Heart left ventricle (tissue), 16 donors: ENCODE data around the gene FXYD2. TPM values are rescaled to one million over a fixed set of nuclear protein-coding genes. Genes with fewer than 3 reads are reported as not detected.
A peak's percentile ranks its signal among the peaks of the same experiment; 100 is the strongest.
"Not testable (repeated sequence)": the region's sequence is repeated elsewhere in the genome, so short reads cannot be mapped to it uniquely, and the experiment has no call there.

Experiments
- ATAC-seq, 4 donors: fragments of 200-7000 bp; cut with Tn5 transposase; one replicate each; pipeline ENCODE4 v1.9.1; 2020 to 2022; ENCODE audit warnings: moderate library complexity in 4 of 4, mild to moderate bottlenecking in 3 of 4, moderate number of reproducible peaks in 1 of 4
- DNase-seq, 5 donors: peaks; one replicate each; pipeline ENCODE4 v3.0.0-alpha.2; 2020
- H3K27ac ChIP-seq, 12 donors: fragments of 200-600 bp; sonication (generic) in 4 of 12; one replicate each; pipeline versions ENCODE4 v1.5.0 to v1.8.0; 2016 to 2022; ENCODE audit warnings: mild to moderate bottlenecking in 2 of 12
- H3K27me3 ChIP-seq, 9 donors: fragments of 200-600 bp; sonication (generic) in 2 of 9; one replicate each; pipeline versions ENCODE4 v1.5.1 to v1.8.0; 2016 to 2022; ENCODE audit warnings: mild to moderate bottlenecking in 3 of 9
- H3K36me3 ChIP-seq, 9 donors: fragments of 200-600 bp; sonication (generic) in 2 of 9; one replicate each; pipeline versions ENCODE4 v1.5.0 to v1.8.0; 2018 to 2022; ENCODE audit warnings: mild to moderate bottlenecking in 2 of 9
- H3K4me1 ChIP-seq, 12 donors: fragments of 200-600 bp; sonication (generic) in 4 of 12; one replicate each; pipeline versions ENCODE4 v1.5.0 to v1.8.0; 2016 to 2022; ENCODE audit warnings: mild to moderate bottlenecking in 3 of 12
- H3K4me3 ChIP-seq, 12 donors: fragments of 200-600 bp; sonication (generic) in 4 of 12; one replicate each; pipeline versions ENCODE4 v1.5.0 to v1.8.0; 2017 to 2022; ENCODE audit warnings: mild to moderate bottlenecking in 9 of 12, moderate library complexity in 4 of 12
- H3K9me3 ChIP-seq, 12 donors: fragments of 200-600 bp; sonication (generic) in 4 of 12; one replicate each; pipeline versions ENCODE4 v1.5.0 to v1.8.0; 2016 to 2022; ENCODE audit warnings: mild to moderate bottlenecking in 1 of 12
- POLR2A ChIP-seq, 2 donors: fragments of 450-650 bp; IDR thresholded peaks; one replicate each; pipeline ENCODE4 v1.6.1; 2017; ENCODE audit warnings: antibody characterized with exemption in 2 of 2, mild to moderate bottlenecking in 2 of 2, moderate library complexity in 2 of 2
- WGBS, 4 donors: extraction: QIAGEN DNeasy Blood & Tissue Kit in 2 of 4; methylation state at CpG; one replicate each; pipeline versions ENCODE4 v1.1.5 to v1.1.7; 2013 to 2018; 5-methylcytosine and 5-hydroxymethylcytosine counted together
- intact Hi-C, 10 donors: fragments of 100-400 bp; cut with DNase I; formaldehyde crosslinking; loops; one replicate each; pipeline versions ENCODE4 v1.11.1 to v1.14.2; 2022
- polyA plus RNA-seq, 2 donors: library from polyadenylated mRNA; stranded (reverse); fragments of 200-250 nt; gene quantifications; one replicate each; pipeline ENCODE4 v1.2.3, GENCODE V29; 2013
- total RNA-seq, 9 donors: library from RNA; depleted of rRNA in 2 of 9; stranded (reverse); fragments of >200 nt in 2 of 9; fragmentation: NEBNext Ultra II Directional in 3 of 9; extraction: Animal tissue kit (Norgen Biotek cat#: 25700) in 3 of 9; gene quantifications; one replicate each; pipeline versions ENCODE4 v1.1.0 to v1.2.4, GENCODE V29; 2016 to 2023
- TF ChIP-seq, protein P1 (sequence below), 12 donors: fragments of 200-600 bp; sonication (generic) in 4 of 12; IDR thresholded peaks; one replicate each; pipeline versions ENCODE4 v1.5.0 to v1.8.0; 2018 to 2022; ENCODE audit warnings: antibody characterized with exemption in 12 of 12, mild to moderate bottlenecking in 5 of 12
- donor health status: ischemic (EF 13 %, LVEDD 7.1; RV severe dilation, severe dysfunction).
- donor health status: healthy with polysubstance abuse.
- donor health status: DM: no; HTN: yes; CAD: no.
- donor health status: DM: no; HTN: no; CAD: no.
- donor health status: ischemic (EF 25% LVEDD 6.9; RV normal size, moderate dysfunction).
- donor health status: ischemic (EF 25% LVEDD 5.7; RV mildly dilated, moderate dysfunction).
- donor health status: healthy.
- donor health status: DM: yes; HTN: yes; CAD: no.
- donor health status: ischemic (EF 35%, LVEDD 5.7; RV mildly dilated, moderate dysfunction).
- donor health status: nonischemic (EF 11% LVEDD 7.7; RV severe dilation, severe dysfunction).
- donor health status: DM: yes; HTN: yes; CAD: no.
- donor health status: PGD.
- donor health status: ischemic (EF 29% LVEDD 5.4; RV normal size, mild dysfunction).
- donor health status: nonischemic (EF 23%, LVEDD 6.1; RV moderate dilation, normal function).

FXYD2 gene
- total and polyA plus RNA-seq, 11 donors = 0.48 to 2.7 (median 1.8) TPM; not detected in 1

DNA sequence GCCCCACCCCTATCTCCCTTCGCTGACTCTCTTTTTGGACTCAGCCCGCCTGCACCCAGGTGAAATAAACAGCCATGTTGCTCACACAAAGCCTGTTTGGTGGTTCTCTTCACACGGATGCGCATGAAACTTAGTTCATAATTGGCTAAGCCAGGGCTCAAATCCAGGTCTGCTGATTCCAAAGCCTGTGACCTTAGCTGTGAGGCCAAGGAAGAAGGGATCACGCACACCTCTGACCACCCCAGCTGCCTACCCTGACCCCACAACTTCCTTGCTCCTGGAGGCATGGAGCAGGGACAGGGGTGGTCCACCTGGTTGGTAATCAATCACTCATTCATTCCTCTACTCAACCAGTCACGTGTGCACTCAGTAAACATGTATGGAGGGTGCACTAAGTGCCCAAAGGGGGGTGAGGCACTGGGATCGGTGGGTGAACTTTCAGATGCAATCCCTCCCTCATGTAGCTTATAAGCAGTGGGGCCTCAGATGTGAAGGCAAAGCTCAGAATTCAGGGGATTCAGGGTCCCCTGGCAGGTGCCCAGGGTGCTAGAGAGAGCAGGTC lies 10.3 kb downstream of the FXYD2 start:
- ATAC-seq (no peak), DNase-seq (no peak)
- intact Hi-C loops = no loop called here
- H3K4me1 ChIP-seq = peaks cover 0 to 58% (median 26%) of the 10 kb centered on the region in 12 donors
- no peaks in the 10 kb centered on the region for H3K36me3 ChIP-seq
- peak overlapping the region in 1 of 12 donors; percentile 87 for H3K27ac ChIP-seq
- H3K27me3 ChIP-seq = no peaks in the 10 kb centered on the region
- H3K4me3 ChIP-seq = no peak overlapping the region
- 87 to 95% (median 88%) methylated on average over 7 of the region's 7 CpGs for WGBS, 4 donors
- H3K9me3 ChIP-seq = no peaks in the 10 kb centered on the region
- TF ChIP-seq POLR2A (IDR thresholded peaks at IDR 0.05) = no peak
- TF ChIP-seq, protein P1, sequence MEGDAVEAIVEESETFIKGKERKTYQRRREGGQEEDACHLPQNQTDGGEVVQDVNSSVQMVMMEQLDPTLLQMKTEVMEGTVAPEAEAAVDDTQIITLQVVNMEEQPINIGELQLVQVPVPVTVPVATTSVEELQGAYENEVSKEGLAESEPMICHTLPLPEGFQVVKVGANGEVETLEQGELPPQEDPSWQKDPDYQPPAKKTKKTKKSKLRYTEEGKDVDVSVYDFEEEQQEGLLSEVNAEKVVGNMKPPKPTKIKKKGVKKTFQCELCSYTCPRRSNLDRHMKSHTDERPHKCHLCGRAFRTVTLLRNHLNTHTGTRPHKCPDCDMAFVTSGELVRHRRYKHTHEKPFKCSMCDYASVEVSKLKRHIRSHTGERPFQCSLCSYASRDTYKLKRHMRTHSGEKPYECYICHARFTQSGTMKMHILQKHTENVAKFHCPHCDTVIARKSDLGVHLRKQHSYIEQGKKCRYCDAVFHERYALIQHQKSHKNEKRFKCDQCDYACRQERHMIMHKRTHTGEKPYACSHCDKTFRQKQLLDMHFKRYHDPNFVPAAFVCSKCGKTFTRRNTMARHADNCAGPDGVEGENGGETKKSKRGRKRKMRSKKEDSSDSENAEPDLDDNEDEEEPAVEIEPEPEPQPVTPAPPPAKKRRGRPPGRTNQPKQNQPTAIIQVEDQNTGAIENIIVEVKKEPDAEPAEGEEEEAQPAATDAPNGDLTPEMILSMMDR (IDR thresholded peaks at IDR 0.05) = no peak

DNA sequence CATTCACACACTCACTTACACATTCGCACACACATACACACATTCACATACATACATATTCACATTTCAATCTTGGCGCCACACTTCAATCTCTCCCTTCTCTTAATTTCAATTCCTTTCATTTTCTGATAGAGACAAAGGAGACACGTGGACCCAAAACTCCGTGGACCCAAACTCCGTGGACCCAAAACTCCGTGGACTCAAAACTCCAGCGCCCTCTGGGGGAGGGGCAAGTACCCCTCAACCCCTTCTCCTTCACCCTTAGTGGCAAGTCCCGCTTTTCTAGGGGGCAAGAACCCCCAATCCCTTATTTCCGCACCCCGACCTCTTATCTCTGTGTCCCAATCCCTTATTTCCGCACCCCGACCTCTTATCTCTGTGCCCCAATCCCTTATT lies 14.5 kb downstream of the FXYD2 start:
- Histone ChIP-seq H3K27ac (peak overlapping the region in 2 of 12 donors; percentile 57 to 70), H3K4me1 (peaks cover 0 to 32% (median 7%) of the 10 kb centered on the region in 12 donors), H3K27me3 (peaks cover 0 to 12% (median 0%) of the 10 kb centered on the region in 9 donors)
- H3K36me3 ChIP-seq, intact Hi-C loops, H3K4me3 ChIP-seq, H3K9me3 ChIP-seq, ATAC-seq: not testable (repeated sequence)
- DNase-seq = peak in 1 of 5 donors; percentile 28
- 87 to 91% (median 89%) methylated on average over 12 of the region's 12 CpGs for WGBS, 4 donors

DNA sequence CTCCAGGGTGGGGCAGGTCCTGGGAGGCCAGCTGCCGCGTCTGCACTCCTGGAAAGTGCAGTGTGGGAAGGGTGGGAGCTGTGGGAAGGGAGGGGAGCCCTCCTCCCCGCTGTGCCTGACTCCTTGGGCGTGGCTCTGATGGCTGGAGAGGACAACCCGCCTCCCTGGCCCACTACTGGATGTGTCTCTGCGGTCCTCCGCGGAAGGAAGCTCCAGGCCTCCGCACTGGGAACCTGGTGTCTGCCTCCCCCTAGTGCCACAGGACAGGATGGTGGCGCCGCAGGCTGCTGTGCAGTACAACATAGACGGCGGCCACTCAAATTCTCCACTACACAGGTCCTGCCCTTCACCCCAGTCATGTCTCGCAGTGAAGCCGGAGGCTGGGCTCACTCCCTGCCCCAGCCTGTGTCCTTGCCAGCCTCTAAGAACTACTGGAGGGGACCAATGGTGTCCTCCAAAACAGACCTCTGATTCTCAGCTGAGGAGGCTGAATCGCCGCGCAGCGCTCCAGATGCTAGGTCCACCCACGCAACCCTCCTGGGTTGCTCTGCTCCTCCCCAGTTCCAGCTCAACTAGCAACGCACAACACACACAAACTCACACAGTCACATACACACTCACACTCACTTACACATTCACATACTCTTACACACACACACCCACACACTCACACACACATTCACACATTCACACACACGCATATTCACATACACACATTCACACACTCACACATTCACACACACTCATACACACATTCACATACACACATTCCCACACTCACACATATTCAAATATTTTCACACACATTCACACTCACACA lies 15.1 kb downstream of the FXYD2 start:
- TF ChIP-seq POLR2A (IDR thresholded peaks at IDR 0.05) = no peak
- TF ChIP-seq, protein P1 (IDR thresholded peaks at IDR 0.05) = peak; percentile 44 to 76 (median 61)
- ATAC-seq (peak; percentile 82 to 96 (median 93)), DNase-seq (peak; percentile 72 to 89 (median 84))
- Histone ChIP-seq H3K9me3 (no peaks in the 10 kb centered on the region), H3K27ac (peak overlapping the region in 9 of 12 donors; percentile 13 to 70 (median 37)), H3K4me3 (peak overlapping the region in 2 of 12 donors; percentile 13), H3K4me1 (peaks cover 0 to 26% (median 4%) of the 10 kb centered on the region in 12 donors), H3K27me3 (peaks cover 0 to 12% (median 0%) of the 10 kb centered on the region in 9 donors), H3K36me3 (no peaks in the 10 kb centered on the region)
- intact Hi-C loops = loop anchor here in 9 of 10 donors (1.0 to 10.0 kb wide), 6 partner anchors 243 to 382 kb away; no protein-coding TSS in a partner anchor
- 26 to 45% (median 29%) methylated on average over 13 to 22 of the region's 22 CpGs for WGBS, 4 donors

DNA sequence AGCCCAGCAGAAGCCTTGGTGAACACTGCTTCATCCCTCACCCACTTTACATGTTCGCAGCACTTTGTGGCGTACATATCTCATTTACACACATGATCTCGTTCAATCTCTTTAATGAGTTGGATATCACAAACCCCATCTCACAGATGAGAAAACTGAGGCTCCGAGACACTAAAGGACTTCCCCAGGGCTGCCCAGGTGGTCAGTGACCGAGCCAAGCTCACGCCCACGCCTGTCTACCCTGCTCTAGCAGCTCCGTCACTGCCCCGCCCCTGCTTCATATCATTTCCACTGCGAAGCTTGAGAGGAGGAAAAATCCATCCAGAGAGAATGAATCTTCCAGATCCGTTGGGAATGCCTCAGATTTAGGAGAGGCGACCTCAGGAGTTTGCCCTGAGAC lies 15.8 kb downstream of the FXYD2 start:
- TF ChIP-seq POLR2A (IDR thresholded peaks at IDR 0.05) = no peak
- TF ChIP-seq, protein P1 (IDR thresholded peaks at IDR 0.05) = no peak
- intact Hi-C loops = loop anchor here in 9 of 10 donors (1.0 to 10.0 kb wide), 6 partner anchors 244 to 381 kb away; no protein-coding TSS in a partner anchor
- DNase-seq (peak in 3 of 5 donors; percentile 45 to 51 (median 46)), ATAC-seq (peak in 3 of 4 donors; percentile 49 to 66 (median 53))
- WGBS, 4 donors = 69 to 72% (median 71%) methylated on average over 12 of the region's 12 CpGs
- peaks cover 0 to 12% (median 0%) of the 10 kb centered on the region in 9 donors for H3K27me3 ChIP-seq
- H3K36me3 ChIP-seq = no peaks in the 10 kb centered on the region
- peak overlapping the region in 9 of 12 donors; percentile 13 to 70 (median 37) for H3K27ac ChIP-seq
- H3K9me3 ChIP-seq = no peaks in the 10 kb centered on the region
- peak overlapping the region in 2 of 12 donors; percentile 13 for H3K4me3 ChIP-seq
- peaks cover 0 to 23% (median 3%) of the 10 kb centered on the region in 12 donors for H3K4me1 ChIP-seq
